ENCODE data around the gene IKZF1. TPM values are rescaled to one million over a fixed set of nuclear protein-coding genes. Genes with fewer than 3 reads are reported as not detected.

Gene IKZF1
- total and polyA plus RNA-seq, 9 of the 15 experiments (the other 6 are each of a cell fraction or from before 2014, with no cell fraction given), result 12.6 to 85.3 (median 44.7) TPM

DNA sequence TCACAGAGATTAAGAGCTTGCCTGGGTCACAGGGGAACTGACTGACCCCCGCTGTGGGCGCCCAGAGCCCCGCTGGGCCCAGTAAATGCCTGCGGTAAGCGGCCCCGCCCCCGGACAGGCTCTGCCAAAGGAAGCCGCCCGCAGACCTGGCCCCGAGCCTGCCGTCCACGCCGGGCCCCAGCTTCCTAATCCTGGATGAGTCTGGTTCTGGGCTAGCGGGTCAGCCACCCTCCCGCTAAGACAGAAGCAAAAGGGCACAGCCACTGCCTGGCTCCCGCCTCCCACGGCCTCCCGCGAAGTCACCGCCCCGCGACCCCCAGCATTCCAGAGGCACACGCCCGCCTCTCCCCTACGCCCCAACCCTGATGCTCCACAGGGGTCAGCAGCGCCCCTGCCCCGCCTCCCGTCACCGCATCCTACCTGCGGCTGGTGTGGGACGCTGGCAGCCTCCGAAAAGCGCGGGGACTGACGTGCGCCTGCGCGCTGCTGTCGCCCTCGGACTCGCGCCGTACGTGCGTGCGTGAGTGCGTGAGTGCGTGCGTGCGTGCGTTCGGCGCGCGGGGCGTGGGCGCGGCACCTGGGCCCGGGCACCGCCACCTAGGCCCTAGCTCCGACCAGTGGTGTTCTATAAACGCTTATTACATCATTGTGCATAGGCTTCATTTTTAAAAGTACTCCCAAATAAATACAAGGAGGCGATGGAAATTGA, 145.5 kb downstream of the IKZF1 start, which contains the start of gene FIGNL1 (continued):
- TF ChIP-seq, protein P1, sequence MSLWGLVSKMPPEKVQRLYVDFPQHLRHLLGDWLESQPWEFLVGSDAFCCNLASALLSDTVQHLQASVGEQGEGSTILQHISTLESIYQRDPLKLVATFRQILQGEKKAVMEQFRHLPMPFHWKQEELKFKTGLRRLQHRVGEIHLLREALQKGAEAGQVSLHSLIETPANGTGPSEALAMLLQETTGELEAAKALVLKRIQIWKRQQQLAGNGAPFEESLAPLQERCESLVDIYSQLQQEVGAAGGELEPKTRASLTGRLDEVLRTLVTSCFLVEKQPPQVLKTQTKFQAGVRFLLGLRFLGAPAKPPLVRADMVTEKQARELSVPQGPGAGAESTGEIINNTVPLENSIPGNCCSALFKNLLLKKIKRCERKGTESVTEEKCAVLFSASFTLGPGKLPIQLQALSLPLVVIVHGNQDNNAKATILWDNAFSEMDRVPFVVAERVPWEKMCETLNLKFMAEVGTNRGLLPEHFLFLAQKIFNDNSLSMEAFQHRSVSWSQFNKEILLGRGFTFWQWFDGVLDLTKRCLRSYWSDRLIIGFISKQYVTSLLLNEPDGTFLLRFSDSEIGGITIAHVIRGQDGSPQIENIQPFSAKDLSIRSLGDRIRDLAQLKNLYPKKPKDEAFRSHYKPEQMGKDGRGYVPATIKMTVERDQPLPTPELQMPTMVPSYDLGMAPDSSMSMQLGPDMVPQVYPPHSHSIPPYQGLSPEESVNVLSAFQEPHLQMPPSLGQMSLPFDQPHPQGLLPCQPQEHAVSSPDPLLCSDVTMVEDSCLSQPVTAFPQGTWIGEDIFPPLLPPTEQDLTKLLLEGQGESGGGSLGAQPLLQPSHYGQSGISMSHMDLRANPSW (CRISPR knock-in tag; IDR thresholded peaks at IDR 0.05), result peak; percentile 18; the same call in 1 of the 2 replicates
- peak; percentile 14; the same call in 1 of the 2 replicates for TF ChIP-seq TCF3 (CRISPR knock-in tag; IDR thresholded peaks at IDR 0.05)
- TF ChIP-seq ARID4B (CRISPR knock-in tag; IDR thresholded peaks at IDR 0.05), result no peak
- TF ChIP-seq RFX7 (CRISPR knock-in tag; IDR thresholded peaks at IDR 0.05), result no peak
- no peak for TF ChIP-seq ZHX1 (conservative IDR thresholded peaks at IDR 0.05; ENCODE audit: low read length)
- peak; percentile 86 for TF ChIP-seq POLR2G (IDR thresholded peaks at IDR 0.05; ENCODE audit: low read depth, low read length)
- TF ChIP-seq E2F3 (CRISPR knock-in tag; IDR thresholded peaks at IDR 0.05), result peak; percentile 86
- TF ChIP-seq ZNF184 (CRISPR knock-in tag; IDR thresholded peaks at IDR 0.05), result no peak
- TF ChIP-seq MTF1 (CRISPR knock-in tag; IDR thresholded peaks at IDR 0.05; ENCODE audit: borderline replicate concordance), result 0 out of 2 replicates have a peak, but pooled peaks have one; percentile 64
- no peak for TF ChIP-seq ZNF639 (CRISPR knock-in tag; conservative IDR thresholded peaks at IDR 0.05 in 1 of 2, IDR thresholded peaks at IDR 0.05 in 1 of 2)
